ENCODE measurements around the gene LRRC4C.
"Not testable (repeated sequence)": the region's sequence is repeated elsewhere in the genome, so short reads cannot be mapped to it uniquely, and the experiment has no call there.

The LRRC4C gene

DNA sequence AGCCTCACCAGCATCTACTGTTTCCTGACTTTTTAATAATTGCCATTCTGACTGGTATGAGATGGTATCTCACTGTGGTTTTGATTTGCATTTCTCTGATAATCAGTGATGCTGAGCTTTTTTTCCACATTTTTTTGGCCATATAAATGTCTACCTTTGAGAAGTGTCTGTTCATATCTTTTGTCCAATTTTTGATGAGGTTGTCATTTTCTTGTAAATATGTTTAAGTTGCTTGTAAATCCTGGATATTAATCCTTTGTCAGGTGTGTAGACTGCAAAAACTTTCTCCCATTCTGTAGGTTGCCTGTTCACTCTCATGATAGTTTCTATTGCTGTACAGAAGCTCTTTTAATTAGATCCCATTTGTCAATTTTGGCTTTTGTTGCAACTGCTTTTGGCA is 439.8 kb downstream of the LRRC4C start:
- not testable (repeated sequence) for DNase-seq (ENCODE audit: low read depth in 2 of 2)

DNA sequence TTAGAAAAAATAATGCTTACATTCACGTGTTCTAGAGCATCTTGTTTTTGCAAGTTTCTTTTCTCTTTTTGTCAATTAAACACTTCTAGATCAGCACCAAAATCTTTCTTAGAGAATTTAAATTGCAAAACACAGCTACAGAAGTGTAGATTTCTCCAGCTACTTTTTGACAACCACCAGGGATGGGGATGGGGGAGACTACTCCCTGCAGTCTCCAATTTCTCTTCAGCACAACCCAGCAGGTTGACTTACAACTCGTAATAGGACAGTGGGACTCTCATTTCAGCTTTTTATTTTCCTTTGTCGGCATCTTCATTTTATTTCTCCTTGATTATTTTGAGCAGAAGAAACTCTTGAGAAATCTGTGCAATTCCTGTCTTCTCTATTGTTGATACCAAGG is 441.2 kb downstream of the LRRC4C start:
- no peak for DNase-seq (ENCODE audit: low read depth in 2 of 2)

DNA sequence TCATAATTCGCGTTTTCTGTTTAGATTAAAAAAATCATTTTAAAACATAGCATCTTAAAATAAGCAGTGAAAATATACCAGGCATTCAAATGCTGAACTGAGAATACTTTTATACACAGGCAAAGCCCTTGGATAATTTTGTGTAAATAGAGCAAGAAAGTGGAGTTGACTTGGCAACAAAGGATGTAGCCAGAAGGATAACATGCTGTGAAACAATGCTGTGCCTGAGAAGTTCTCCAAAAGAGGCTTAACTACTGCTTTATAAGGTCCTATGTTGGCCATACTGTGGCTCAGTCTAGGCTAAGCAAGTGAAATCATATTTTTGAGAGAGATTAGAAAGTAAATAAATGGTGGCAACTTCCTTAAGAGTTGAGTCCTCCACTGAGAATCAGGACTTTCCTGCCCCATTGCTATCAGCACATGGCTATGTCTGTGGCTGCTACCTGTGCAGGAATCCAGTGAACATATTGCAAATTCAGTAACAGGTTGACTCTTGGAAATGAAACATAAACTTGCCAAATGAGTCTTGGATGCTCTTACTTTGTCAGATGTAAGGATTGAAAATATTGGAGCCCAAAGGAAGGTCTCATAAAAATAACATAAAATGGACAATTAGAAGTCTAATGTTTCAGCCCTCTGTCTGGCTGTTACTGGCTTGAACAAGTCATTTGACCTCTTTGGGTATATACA is 448.9 kb downstream of the LRRC4C start:
- DNase-seq (ENCODE audit: low read depth in 2 of 2) = no peak

DNA sequence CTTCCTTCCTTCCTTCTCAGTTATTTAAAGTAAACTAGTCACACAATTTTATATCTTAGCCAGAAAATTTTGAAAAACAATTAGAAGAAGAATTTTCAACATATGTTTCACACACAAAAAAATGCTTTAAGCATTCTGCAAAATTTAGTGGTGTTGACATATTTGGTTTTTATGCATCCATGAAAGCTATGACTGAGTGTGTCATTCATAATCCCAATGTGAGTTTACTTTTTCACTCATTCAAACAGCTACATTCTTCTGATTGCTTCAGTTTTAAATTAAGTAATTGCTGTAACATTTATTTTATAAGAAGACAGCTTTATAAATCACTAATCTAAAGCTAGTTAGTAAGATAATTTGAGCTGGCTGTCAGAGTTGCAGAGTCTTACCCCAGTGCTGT is 453.5 kb downstream of the LRRC4C start:
- no peak for DNase-seq (ENCODE audit: low read depth in 2 of 2)

DNA sequence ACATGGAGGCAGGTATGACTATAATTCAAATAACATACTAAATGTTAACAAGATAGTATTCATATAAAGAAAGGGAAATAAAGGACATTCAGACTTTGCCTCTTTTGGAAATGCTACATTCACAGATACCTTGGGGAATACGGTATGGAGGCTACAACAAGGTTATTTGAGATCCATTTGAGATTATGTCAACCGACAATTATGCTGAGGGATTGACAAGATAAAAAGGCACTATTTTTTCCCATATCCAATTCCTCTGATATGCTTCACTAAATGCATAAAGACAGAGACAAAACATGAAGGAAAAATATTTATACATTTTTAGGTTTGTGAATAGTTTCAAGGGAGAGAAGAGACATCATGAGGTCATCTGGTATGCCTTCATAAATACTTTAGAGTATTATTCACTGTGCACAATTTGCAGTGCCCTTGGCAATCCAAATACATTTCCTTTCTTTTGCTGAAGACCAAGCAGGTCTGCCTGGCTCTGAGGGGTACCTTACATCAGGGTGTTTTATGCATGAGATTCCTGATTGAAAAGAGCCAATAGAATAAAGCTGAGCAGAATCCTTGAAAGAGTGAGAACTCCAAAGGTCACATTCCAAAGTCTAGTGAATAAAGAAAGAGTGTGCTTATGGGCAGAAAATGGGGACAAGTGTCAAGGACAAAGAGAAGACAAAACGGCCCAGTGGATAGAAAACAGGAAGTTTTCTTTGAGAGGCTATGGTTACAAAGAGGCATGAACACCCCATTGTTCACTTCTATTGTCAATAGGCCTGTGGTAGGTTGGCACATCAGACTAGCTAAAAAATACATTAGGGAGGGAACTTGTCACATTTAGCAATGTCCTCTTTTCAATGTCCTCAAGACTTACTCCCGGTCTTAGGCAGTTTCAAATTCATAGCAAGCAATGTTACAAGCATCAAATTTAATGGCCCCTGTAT is 455.8 kb downstream of the LRRC4C start:
- no peak for DNase-seq (ENCODE audit: low read depth in 2 of 2)

DNA sequence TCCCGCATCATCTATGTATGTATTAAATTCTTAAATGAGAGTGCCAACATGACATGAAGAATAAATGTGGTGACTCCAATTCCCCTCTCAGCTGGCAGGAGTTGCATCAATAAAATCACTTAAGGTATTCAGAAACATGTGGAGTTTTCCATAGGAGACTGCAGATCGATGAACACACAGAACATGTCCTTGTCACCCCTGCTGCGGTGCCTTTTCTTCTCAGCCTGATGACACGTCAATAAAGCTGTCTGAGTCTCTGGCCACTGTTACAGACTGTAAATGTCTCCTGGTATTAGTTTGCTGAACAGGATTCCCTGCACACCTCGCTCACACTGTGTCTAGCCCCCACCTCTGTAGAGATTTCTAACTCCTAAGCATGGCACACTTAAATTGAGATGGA is 460.5 kb downstream of the LRRC4C start:
- DNase-seq (ENCODE audit: low read depth in 2 of 2) = no peak

DNA sequence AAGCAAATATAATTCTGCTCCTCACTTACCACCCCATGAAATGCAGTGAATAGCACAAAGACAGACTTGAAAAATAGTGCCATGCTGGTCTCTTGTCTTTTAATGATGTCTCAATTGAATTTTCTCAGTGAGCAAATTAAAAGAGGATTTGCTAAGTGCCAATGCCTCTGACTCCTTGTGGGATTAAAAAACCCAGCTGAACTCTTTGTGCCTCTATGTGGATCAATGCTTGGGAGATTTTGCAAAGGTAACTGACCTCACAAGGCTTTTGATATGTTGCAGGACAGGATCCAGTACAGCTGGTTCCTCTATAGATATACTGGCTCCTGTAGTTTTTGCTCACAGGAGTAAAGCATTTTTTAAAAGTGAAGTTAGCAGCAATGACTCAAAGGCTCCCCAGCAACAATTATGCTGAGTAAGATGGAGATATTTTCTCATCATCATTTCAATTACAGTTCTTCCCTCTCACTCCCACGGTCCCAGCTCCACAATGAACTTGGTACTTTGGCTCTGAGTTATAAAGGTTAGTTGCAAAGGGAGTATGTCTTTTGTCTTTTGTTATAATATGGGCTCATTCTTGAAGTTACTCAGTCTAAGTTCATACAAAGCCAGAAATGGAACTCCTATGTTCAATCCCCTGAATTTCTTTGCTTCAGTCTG is 471.5 kb downstream of the LRRC4C start:
- no peak for DNase-seq (ENCODE audit: low read depth in 2 of 2)

DNA sequence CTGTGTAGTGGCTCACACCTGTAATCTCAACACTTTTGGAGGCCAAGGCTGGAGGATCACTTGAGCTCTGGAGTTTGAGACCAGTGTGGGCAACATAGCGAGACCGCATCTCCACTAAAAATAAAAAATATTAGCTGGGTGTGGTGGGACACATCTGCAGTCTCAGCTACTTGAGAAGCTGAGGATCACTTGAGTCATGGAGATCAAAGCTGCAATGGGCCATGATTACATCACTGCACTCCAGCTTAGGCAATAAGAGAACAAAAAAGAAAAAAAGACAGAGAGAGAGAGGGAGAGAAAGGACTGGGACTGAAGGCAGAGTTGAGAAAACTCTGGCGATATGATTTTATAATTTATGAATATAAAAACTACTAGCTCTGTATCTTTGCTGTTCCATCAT is 473.1 kb downstream of the LRRC4C start:
- no peak for DNase-seq (ENCODE audit: low read depth in 2 of 2)

DNA sequence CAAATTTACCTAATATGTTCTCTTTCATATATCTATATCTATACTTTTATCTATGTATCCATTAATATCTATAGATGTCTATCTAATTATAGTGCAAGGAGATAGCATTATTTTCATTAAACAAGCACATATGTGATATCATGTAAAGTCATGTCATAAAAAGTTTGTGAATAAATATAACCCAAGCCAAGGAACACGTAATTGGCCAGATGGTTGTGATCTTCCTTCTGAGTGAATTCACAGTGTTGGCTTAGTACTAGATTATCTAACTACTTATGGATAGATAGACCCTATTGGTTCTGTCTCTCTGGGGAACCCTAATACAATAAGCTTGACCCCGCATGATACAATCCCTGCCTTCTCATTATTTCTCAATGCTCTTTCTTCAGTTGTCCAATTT is 484.4 kb downstream of the LRRC4C start:
- no peak for DNase-seq (ENCODE audit: low read depth in 2 of 2)

DNA sequence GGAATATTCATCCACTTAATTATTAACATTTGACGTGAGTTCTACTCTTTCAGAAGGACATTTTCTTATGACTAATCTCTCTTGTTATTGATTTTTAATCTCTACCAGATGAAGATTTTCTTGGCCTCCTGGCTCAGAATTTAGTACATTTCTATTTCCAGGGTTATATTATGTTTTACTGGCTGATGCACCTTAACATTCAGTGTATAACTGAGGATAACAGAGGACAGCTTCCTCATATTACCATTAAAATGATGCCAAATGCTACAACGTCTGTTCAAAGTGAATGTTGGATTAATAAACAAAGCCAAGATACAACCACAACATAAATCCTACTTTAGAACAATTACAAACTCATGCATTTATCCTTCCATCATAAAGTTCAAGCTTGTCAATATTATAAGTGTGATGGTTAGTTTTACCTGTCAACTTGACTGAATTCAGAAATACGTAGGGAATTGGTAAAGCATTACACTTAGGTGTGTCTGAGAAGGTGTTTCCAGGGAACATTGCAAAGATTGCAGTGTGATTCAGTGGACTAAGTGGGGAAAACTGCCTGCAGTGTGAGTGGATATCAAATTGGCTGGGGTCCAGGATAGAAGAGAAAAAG is 485.2 kb downstream of the LRRC4C start:
- no peak for DNase-seq (ENCODE audit: low read depth in 2 of 2)

DNA sequence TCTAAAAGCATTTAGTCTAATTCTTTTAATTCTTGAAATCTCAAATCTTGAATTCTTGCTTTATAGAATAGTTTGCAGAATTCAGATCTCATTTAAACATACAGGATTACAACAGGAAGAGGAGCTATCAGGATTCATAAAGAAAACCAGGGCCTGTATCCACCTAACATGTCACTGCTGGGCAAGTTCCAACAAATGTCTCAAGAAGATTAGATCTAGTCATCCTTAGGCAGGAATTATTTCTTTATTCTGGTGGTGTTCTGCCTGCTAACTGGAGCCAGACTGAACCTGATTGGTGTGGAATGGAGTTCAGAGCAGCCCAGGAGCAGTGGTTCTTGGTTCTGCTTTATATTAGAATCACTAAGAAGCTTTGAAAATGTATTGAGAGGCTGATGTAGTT is 500.7 kb downstream of the LRRC4C start:
- no peak for DNase-seq (ENCODE audit: low read depth in 2 of 2)

DNA sequence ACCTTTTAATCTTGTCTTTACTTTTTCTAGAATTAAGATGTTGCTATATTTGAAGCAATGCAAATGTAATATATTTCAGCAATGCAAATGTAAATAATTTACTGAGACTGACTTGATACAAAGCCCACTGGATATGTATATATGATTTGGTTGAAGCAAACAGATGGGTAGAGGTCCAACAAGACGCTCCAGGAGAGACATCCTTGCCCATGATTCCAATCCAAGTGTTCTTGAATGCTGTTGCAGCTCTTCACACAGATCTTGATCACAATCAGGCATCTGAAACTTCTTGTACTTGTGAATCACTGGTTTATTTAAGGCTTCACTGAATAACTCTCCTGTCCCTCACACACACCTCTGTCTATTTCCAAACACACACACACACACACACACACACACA is 507.0 kb downstream of the LRRC4C start:
- DNase-seq (ENCODE audit: low read depth in 2 of 2) = no peak

DNA sequence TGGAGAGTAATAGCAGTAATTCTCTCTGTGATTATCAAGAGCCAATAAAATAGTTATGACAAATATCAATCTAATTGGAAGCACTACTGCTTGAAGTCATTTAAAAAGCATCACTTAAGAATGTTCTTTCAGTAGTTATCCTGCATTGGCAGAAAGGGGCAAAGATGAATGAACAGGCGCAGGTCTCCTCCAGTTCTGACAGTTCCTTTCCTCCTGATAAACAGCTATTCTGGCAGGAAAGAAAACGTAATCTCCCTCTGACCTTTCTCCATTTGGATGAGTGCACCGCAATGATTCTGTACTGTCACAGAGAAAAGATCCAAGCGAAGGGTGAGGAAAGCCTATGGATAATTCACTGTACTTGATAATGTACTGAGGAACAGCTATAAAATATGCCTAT is 521.5 kb downstream of the LRRC4C start:
- DNase-seq (ENCODE audit: low read depth in 2 of 2) = no peak

DNA sequence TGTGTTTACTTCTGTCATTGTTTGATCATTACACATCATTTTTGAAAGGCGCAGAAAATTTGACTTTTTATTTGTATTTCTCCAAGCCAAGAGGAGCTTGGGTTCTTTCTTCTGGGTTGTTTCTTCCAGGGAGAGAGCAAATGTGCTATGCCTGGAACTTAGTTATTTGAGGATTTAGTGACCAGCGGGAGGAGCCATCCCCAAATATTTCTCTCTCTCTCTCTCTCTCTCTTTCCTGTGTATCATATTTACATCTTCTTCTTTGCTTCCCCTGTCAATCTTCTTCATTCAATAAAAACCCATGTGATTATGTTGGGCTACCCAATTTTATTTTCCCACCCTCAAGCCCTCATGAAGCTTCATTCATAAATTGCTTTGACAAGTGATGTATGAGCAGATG is 534.5 kb downstream of the LRRC4C start:
- DNase-seq (ENCODE audit: low read depth in 2 of 2) = no peak

DNA sequence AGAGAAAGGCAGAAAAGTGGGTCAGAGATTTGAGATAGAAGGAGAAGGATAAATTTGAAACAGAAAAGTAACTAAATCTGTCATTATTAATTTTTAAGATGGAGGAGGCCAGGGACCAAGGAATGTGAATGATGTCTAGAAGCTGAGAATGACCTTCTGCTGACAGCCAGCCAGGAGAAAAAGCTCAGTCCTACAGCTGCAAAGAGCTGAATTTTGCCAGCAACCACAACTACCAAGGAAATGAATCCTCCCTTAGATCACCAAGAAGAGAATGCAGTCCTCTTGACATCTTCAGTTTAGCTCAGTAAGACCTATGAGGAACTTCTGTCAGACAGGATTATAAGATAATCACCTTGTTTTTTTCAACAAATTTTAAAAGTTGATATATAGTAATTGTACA is 538.2 kb downstream of the LRRC4C start:
- no peak for DNase-seq (ENCODE audit: low read depth in 2 of 2)

DNA sequence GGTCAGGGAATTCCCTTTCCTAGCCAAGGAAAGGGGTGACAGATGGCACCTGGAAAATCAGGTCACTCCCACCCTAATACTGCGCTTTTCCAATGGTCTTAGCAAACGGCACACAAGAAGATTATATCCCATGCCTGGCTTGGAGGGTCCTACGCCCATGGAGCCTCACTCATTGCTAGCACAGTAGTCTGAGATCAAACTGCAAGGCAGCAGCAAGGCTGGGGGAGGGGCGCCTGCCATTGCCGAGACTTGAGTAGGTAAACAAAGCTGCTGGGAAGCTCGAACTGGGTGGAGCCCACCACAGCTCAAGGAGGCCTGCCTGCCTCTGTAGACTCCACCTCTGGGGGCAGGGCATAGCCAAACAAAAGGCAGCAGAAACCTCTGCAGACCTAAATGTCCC is 548.7 kb downstream of the LRRC4C start:
- not testable (repeated sequence) for DNase-seq (ENCODE audit: low read depth in 2 of 2)

DNA sequence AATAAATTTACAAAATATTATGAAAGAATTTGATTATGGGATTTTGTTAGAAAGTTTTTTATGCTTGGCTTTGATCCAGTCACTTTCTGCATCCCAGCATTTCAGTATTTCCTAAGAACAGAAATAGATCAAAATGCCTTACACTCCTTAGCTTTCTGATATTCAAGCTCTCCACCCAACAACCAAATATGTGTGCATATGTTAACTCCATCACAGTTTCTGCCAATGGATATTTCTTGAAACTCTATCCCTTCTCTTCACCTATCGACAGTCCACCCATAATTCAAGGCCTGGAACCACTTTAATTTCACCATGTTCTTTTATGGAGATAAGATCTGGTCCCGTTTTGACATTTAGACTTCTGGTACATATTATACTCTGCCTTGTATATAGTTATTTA is 565.0 kb downstream of the LRRC4C start:
- no peak for DNase-seq (ENCODE audit: low read depth in 2 of 2)

DNA sequence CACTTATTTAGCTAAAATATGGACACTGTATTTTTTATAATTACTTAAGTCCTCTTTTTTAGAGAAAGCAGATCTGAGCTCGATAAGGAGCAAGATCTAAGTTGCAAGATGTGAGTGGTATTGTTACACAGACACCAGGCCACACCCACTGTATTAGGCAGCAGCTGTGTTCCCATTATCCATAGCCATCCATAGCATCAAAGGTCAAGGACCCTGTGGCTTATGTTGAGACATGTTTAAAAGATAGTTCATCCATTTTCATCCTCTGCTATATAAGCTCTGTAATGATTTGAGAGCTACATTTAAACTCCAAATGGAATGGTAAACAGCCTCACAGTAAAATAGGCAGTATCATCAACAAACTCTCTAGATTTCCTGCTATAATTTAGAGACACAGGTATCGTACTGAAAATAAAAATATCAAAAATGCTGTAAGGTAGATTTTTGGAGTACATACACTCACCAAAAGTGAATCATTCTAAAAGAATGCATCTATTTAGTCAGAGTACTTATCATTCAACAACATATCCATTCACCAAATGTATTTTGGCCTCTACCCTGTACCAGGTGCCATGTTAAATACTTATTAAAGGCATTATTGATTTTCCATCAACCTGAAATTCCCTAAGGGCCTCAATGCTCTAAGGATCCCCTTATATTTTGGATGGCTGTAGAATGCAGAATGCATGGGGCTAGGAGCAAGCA is 574.0 kb downstream of the LRRC4C start:
- DNase-seq (ENCODE audit: low read depth in 2 of 2) = no peak

DNA sequence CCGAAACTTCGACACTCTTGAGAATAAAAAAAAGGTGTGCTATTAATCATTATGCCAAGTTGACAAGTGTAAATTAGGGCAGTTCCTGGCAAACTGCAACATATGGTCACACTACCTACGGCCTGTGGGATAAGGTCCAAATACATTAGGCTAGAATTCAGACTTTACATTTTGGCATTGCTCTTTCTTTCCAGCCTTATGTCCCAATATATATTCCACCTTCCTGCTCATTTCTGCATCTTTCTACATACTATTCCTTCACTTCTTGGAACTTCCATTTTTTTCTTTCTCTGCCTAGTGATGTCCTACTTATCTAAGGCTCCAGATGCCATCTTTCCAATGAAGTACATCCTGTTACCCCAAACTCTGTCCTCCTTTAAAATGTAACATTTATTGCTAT is 577.2 kb downstream of the LRRC4C start:
- no peak for DNase-seq (ENCODE audit: low read depth in 2 of 2)

DNA sequence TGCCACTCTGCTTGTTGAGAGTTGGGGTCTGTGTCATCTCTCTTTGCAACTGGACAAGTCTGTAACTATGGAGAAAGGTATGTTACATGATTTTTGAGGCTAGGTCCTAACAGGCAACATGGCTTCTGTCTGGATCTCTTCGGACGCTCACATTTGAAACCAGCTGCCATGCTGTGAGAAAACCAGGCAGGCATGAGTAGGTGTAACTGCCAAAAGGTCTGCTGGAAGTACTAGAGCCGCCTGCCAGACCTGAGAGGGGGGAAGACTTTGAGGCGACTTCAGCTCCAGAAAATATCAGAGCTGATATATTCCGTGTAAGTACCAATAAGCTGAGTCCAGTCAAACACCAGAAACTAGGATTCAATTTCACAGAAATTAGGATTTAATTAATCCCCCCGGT is 579.5 kb downstream of the LRRC4C start:
- DNase-seq (ENCODE audit: low read depth in 2 of 2) = no peak

DNA sequence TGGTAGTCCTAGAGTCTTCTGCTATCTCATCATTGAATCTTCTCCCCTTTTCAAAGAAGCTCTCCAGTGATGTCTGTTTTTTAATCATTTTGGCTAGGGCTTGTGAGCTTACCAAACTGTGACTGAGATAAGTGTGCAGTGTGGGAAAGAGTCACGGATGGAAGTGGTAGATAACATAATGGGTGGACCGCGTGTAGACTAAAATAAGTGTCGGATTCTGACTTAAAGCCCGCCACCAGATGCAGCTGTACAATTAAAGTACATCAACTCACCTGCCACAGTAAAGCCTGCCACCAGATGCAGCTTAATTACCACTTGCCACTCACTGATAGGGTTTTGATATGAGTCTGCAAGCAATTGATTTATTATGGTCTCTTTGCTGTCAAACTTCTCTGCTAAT is 581.5 kb downstream of the LRRC4C start:
- DNase-seq (ENCODE audit: low read depth in 2 of 2) = no peak

DNA sequence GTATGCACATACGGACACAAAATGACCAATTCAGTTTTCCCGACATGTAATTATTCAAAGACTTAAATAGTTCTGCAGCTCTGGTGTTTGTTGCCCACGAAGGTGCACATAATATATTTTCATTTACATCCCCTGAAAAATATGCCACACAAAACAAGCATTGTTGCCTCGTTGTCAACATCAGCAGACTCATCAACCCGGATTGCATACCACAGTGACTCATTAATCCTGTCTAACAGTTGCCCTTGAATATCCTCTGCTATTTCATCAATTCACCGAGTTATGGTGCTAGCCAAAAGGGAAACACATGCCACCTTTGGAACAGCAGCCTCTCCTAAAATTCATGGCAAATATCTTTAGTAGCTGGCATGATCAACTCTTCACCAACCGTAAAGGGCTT is 582.2 kb downstream of the LRRC4C start:
- no peak for DNase-seq (ENCODE audit: low read depth in 2 of 2)

Measured in stimulated activated CD8-positive, alpha-beta memory T cell treated with anti-CD3 and anti-CD28 coated beads, Interleukin-15, amount 100 ng/mL, for 4 hours (primary cell).